ENCODE results near the gene HIVEP2. TPM values are rescaled to one million over a fixed set of nuclear protein-coding genes. Genes with fewer than 3 reads are reported as not detected.
"Not testable (repeated sequence)": the region's sequence is repeated elsewhere in the genome, so short reads cannot be mapped to it uniquely, and the experiment has no call there.

HIVEP2 gene
- polyA plus RNA-seq, 3 donors, result 0.16 to 1.4 (median 0.64) TPM

DNA sequence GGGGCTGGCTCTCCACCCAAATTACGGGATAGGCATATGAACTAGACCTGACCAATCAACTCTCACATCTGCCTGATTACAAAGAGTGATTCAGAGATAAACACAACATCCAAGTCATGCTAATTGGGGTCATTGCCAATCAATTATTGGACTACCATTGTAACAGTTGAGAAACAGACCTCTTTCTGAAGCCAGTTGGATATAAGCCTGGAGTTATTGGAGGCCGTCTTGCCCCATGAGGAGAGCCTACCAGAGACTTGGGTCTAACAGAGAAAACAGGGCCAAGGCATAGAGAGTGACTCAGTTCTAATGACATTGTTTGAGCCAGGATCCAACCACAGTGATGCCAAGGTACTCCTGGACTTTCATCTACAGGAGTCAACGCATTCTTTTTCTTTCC, 39.4 kb upstream of the HIVEP2 start:
- Histone ChIP-seq H3K36me3 (replicated peaks in 1 of 2; ENCODE audit: control insufficient read depth in 1 of 2, insufficient read depth in 2 of 2, low read length in 2 of 2) (no peaks in the 10 kb centered on the region), H2AFZ (ENCODE audit: insufficient read depth, low read depth, low read length, poor library complexity, severe bottlenecking) (no peak overlapping the region), H3K4me1 (ENCODE audit: control insufficient read depth in 1 of 2, insufficient read depth in 2 of 2, low read length in 2 of 2) (no peaks in the 10 kb centered on the region), H4K20me1 (ENCODE audit: insufficient read depth, low read length) (no peaks in the 10 kb centered on the region), H3K79me2 (ENCODE audit: insufficient read depth, low read length) (no peaks in the 10 kb centered on the region), H3K4me2 (replicated peaks; ENCODE audit: extremely low read depth, low read length, poor library complexity, severe bottlenecking) (no peak overlapping the region), H3K27me3 (ENCODE audit: control insufficient read depth in 2 of 2, insufficient read depth in 2 of 2, low read length in 2 of 2) (no peaks in the 10 kb centered on the region), H3K9me3 (replicated peaks in 1 of 2; ENCODE audit: control insufficient read depth in 1 of 2, insufficient read depth in 1 of 2, low read length in 2 of 2) (peaks cover 0 to 10% of the 10 kb centered on the region in 2 donors), H3K9ac (ENCODE audit: insufficient read depth, low read length, poor library complexity, severe bottlenecking) (no peak overlapping the region), H3K4me3 (replicated peaks in 1 of 3; ENCODE audit: low read depth in 2 of 3, low read length in 3 of 3) (no peak overlapping the region), H3K27ac (ENCODE audit: low read depth in 1 of 2, low read length in 2 of 2) (no peak overlapping the region)
- Mint-ChIP-seq H3K27me3 (ENCODE audit: low read depth in 3 of 3) (no peaks in the 10 kb centered on the region), H3K9me3 (peaks cover 12 to 24% (median 20%) of the 10 kb centered on the region in 7 donors), H3K4me3 (no peak overlapping the region), H3K27ac (no peak overlapping the region), H3K36me3 (no peaks in the 10 kb centered on the region), H3K4me1 (no peaks in the 10 kb centered on the region)
- TF ChIP-seq, protein P1, sequence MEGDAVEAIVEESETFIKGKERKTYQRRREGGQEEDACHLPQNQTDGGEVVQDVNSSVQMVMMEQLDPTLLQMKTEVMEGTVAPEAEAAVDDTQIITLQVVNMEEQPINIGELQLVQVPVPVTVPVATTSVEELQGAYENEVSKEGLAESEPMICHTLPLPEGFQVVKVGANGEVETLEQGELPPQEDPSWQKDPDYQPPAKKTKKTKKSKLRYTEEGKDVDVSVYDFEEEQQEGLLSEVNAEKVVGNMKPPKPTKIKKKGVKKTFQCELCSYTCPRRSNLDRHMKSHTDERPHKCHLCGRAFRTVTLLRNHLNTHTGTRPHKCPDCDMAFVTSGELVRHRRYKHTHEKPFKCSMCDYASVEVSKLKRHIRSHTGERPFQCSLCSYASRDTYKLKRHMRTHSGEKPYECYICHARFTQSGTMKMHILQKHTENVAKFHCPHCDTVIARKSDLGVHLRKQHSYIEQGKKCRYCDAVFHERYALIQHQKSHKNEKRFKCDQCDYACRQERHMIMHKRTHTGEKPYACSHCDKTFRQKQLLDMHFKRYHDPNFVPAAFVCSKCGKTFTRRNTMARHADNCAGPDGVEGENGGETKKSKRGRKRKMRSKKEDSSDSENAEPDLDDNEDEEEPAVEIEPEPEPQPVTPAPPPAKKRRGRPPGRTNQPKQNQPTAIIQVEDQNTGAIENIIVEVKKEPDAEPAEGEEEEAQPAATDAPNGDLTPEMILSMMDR (IDR thresholded peaks at IDR 0.05), result no peak
- 100% methylated on average over 2 of the region's 3 CpGs for WGBS (ENCODE audit: insufficient coverage)
- DNase-seq, result no peak
- intact Hi-C loops (cut with micrococcal nuclease), result no loop called here

DNA sequence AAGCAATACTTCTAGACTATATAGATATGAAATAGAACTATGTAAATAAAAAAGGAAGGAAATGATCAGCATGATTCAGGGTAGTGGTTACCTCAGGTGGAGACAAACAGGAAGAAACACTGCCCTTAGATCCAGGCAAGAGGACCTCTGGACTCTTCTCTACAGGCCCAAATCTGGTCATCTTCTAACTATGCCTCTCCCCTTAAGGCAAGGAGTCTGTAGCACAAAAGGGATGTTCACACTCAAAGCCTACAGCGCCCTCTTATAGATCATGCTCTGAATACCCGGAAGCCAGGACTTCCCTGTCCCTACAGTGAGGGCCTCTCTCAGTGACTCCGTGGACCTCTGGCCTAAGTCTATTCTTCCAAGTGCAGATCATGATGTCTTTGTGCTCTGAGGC, 30.4 kb upstream of the HIVEP2 start:
- H3K27ac ChIP-seq (ENCODE audit: low read depth in 1 of 2, low read length in 2 of 2), result peak overlapping the region in 1 of 2 donors; percentile 41
- TF ChIP-seq, protein P1 (IDR thresholded peaks at IDR 0.05), result no peak
- Mint-ChIP-seq H3K27ac (peak overlapping the region in 3 of 7 donors; percentile 10 to 64 (median 16)), H3K36me3 (no peaks in the 10 kb centered on the region), H3K4me3 (no peak overlapping the region), H3K9me3 (peaks cover 0 to 12% (median 7%) of the 10 kb centered on the region in 7 donors), H3K4me1 (peaks cover 10% of the 10 kb centered on the region), H3K27me3 (ENCODE audit: low read depth in 3 of 3) (peaks cover 0 to 3% (median 0%) of the 10 kb centered on the region in 3 donors)
- intact Hi-C loops (cut with micrococcal nuclease), result no loop called here
- no peaks in the 10 kb centered on the region for H3K36me3 ChIP-seq (replicated peaks in 1 of 2; ENCODE audit: control insufficient read depth in 1 of 2, insufficient read depth in 2 of 2, low read length in 2 of 2)
- no CpG with 5 or more reads among the region's 3 CpGs for WGBS (ENCODE audit: insufficient coverage)
- no peak overlapping the region for H3K4me3 ChIP-seq (replicated peaks in 1 of 3; ENCODE audit: low read depth in 2 of 3, low read length in 3 of 3)
- H4K20me1 ChIP-seq (ENCODE audit: insufficient read depth, low read length), result no peaks in the 10 kb centered on the region
- no peaks in the 10 kb centered on the region for H3K27me3 ChIP-seq (ENCODE audit: control insufficient read depth in 2 of 2, insufficient read depth in 2 of 2, low read length in 2 of 2)
- no peaks in the 10 kb centered on the region for H3K9me3 ChIP-seq (replicated peaks in 1 of 2; ENCODE audit: control insufficient read depth in 1 of 2, insufficient read depth in 1 of 2, low read length in 2 of 2)
- DNase-seq, result peak; percentile 45 to 70 (median 57)
- peak overlapping the region; percentile 21 for H3K9ac ChIP-seq (ENCODE audit: insufficient read depth, low read length, poor library complexity, severe bottlenecking)
- no peak overlapping the region for H3K4me2 ChIP-seq (replicated peaks; ENCODE audit: extremely low read depth, low read length, poor library complexity, severe bottlenecking)
- peaks cover 6 to 10% of the 10 kb centered on the region in 2 donors for H3K4me1 ChIP-seq (ENCODE audit: control insufficient read depth in 1 of 2, insufficient read depth in 2 of 2, low read length in 2 of 2)
- H2AFZ ChIP-seq (ENCODE audit: insufficient read depth, low read depth, low read length, poor library complexity, severe bottlenecking), result no peak overlapping the region
- H3K79me2 ChIP-seq (ENCODE audit: insufficient read depth, low read length), result no peaks in the 10 kb centered on the region

DNA sequence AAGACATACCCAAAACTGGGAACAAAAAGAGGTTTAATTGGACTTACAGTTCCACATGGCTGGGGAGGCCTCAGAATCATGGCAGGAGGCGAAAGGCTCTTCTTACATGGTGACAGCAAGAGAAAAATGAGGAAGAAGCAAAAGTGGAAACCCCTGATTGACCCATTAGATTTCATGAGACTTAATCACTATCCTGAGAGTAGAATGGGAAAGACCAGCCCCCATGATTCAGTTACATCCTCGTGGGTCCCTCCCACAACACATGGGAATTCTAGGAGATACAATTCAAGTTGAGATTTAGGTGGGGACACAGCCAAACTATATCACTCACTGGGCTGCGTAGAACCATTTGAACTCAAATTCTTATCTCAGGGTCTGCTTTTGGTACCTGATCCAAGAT, 26.0 kb upstream of the HIVEP2 start:
- H3K79me2 ChIP-seq (ENCODE audit: insufficient read depth, low read length); H3K27me3 Mint-ChIP-seq (ENCODE audit: low read depth in 3 of 3); H3K4me2 ChIP-seq (replicated peaks; ENCODE audit: extremely low read depth, low read length, poor library complexity, severe bottlenecking); H3K9me3 ChIP-seq (replicated peaks in 1 of 2; ENCODE audit: control insufficient read depth in 1 of 2, insufficient read depth in 1 of 2, low read length in 2 of 2); H3K4me1 Mint-ChIP-seq; H3K27me3 ChIP-seq (ENCODE audit: control insufficient read depth in 2 of 2, insufficient read depth in 2 of 2, low read length in 2 of 2); H2AFZ ChIP-seq (ENCODE audit: insufficient read depth, low read depth, low read length, poor library complexity, severe bottlenecking); H3K4me3 Mint-ChIP-seq; intact Hi-C loops (cut with micrococcal nuclease); H3K27ac ChIP-seq (ENCODE audit: low read depth in 1 of 2, low read length in 2 of 2); H3K9me3 Mint-ChIP-seq; H3K4me3 ChIP-seq (replicated peaks in 1 of 3; ENCODE audit: low read depth in 2 of 3, low read length in 3 of 3); H3K36me3 Mint-ChIP-seq; H3K27ac Mint-ChIP-seq; H3K9ac ChIP-seq (ENCODE audit: insufficient read depth, low read length, poor library complexity, severe bottlenecking); H4K20me1 ChIP-seq (ENCODE audit: insufficient read depth, low read length); H3K36me3 ChIP-seq (replicated peaks in 1 of 2; ENCODE audit: control insufficient read depth in 1 of 2, insufficient read depth in 2 of 2, low read length in 2 of 2): not testable (repeated sequence)
- peak in 1 of 3 donors; percentile 44 for DNase-seq
- H3K4me1 ChIP-seq (ENCODE audit: control insufficient read depth in 1 of 2, insufficient read depth in 2 of 2, low read length in 2 of 2), result peaks cover 6 to 10% of the 10 kb centered on the region in 2 donors
- WGBS (ENCODE audit: insufficient coverage), result 89% methylated on average over 1 of the region's 3 CpGs
